Right lobe of liver (tissue), 6 donors: Measurements from ENCODE around the gene CDH4. TPM values are rescaled to one million over a fixed set of nuclear protein-coding genes. Genes with fewer than 3 reads are reported as not detected.

ENCODE experiments used
- ATAC-seq, 4 donors: fragments of 200-7000 bp; cut with Tn5 transposase; one replicate each; pipeline ENCODE4 v1.9.1; 2020; ENCODE audit warnings: mild to moderate bottlenecking in 4 of 4, moderate library complexity in 4 of 4
- DNase-seq, 3 donors: peaks; one replicate each; pipeline ENCODE4 v3.0.0-alpha.2; 2020
- H3K27ac ChIP-seq, 3 donors: fragments of 200-600 bp; one replicate each; pipeline ENCODE4 v1.8.0; 2022
- H3K27me3 ChIP-seq, 2 donors: fragments of 200-600 bp; one replicate each; pipeline ENCODE4 v1.8.0; 2022
- H3K36me3 ChIP-seq, 4 donors: fragments of 200-600 bp; sonication (generic) in 1 of 4; one replicate each; pipeline versions ENCODE4 v1.5.1 to v1.8.0; 2017 to 2022; ENCODE audit warnings: control low read depth in 1 of 4
- H3K4me1 ChIP-seq, 4 donors: fragments of 200-600 bp; sonication (generic) in 1 of 4; one replicate each; pipeline versions ENCODE4 v1.5.1 to v1.8.0; 2017 to 2022; ENCODE audit warnings: control low read depth in 1 of 4
- H3K4me3 ChIP-seq, 3 donors: fragments of 200-600 bp; one replicate each; pipeline ENCODE4 v1.8.0; 2022
- H3K9me3 ChIP-seq, 4 donors: fragments of 200-600 bp; sonication (generic) in 1 of 4; one replicate each; pipeline versions ENCODE4 v1.5.1 to v1.8.0; 2017 to 2022; ENCODE audit warnings: control low read depth in 1 of 4
- CTCF ChIP-seq, 4 donors: fragments of 200-600 bp in 3 of 4; fragments of 450-650 bp in 1 of 4; IDR thresholded peaks; one replicate each; pipeline versions ENCODE4 v1.5.1 to v1.8.0; 2016 to 2022; ENCODE audit warnings: antibody characterized with exemption in 4 of 4, mild to moderate bottlenecking in 2 of 4
- POLR2A ChIP-seq: fragments of 450-650 bp; IDR thresholded peaks from one replicate; pipeline ENCODE4 v1.6.1; 2017; ENCODE audit warnings: antibody characterized with exemption, mild to moderate bottlenecking
- WGBS: methylation state at CpG from one replicate; pipeline ENCODE4 v1.1.6; 2018; ENCODE audit warnings: low coverage, low lambda C conversion rate; ENCODE audit not compliant: insufficient coverage; ENCODE audit errors: missing lambda C conversion rate; 5-methylcytosine and 5-hydroxymethylcytosine counted together
- intact Hi-C, 2 donors: fragments of 100-400 bp; cut with DNase I; formaldehyde crosslinking; loops; one replicate each; pipeline versions ENCODE4 v1.11.2 to v1.14.1; 2022
- total RNA-seq, 6 experiments: library from RNA; depleted of rRNA in 2 of 6; stranded (reverse); fragments of >200 nt in 2 of 6; fragmentation: NEBNext Ultra II Directional in 3 of 6; extraction: Animal tissue kit (Norgen Biotek cat#: 25700) in 3 of 6; gene quantifications; one replicate each; pipeline versions ENCODE4 v1.1.0 to v1.2.4, GENCODE V29; 2016 to 2023
- donor health status: DM: no; HTN: yes; CAD: no.
- donor health status: DM: no; HTN: no; CAD: no.
- donor health status: DM: no; HTN: no; CAD: no.
- donor health status: DM: no; HTN: yes; CAD: no.
- donor health status: DM: no; HTN: yes; CAD: no.

CDH4 gene
- total RNA-seq, 6 experiments from 2014 or later: 0.02 to 0.14 (median 0.09) TPM; not detected in 3

- DNase-seq (no peak), ATAC-seq (no peak)
- Histone ChIP-seq H3K36me3 (no peaks in the 10 kb centered on the region), H3K9me3 (no peaks in the 10 kb centered on the region), H3K27me3 (no peaks in the 10 kb centered on the region), H3K27ac (no peak overlapping the region), H3K4me3 (no peak overlapping the region), H3K4me1 (no peaks in the 10 kb centered on the region)
- TF ChIP-seq POLR2A: no peak
- TF ChIP-seq CTCF (IDR thresholded peaks at IDR 0.05): no peak
- intact Hi-C loops: no loop called here
- 49% methylated on average over 10 of the region's 10 CpGs for WGBS
Observed at GRCh38 chr20:61684583-61685235, 432.6 kb downstream of the CDH4 start.

GRCh38 chr20:61685462-61685861 is 433.4 kb downstream of the CDH4 start:
- TF ChIP-seq CTCF (IDR thresholded peaks at IDR 0.05) (no peak), POLR2A (no peak)
- DNase-seq (no peak), ATAC-seq (no peak)
- H3K4me3 ChIP-seq: no peak overlapping the region
- H3K36me3 ChIP-seq: no peaks in the 10 kb centered on the region
- H3K4me1 ChIP-seq: no peaks in the 10 kb centered on the region
- H3K27me3 ChIP-seq: no peaks in the 10 kb centered on the region
- intact Hi-C loops: no loop called here
- H3K27ac ChIP-seq: no peak overlapping the region
- H3K9me3 ChIP-seq: no peaks in the 10 kb centered on the region
- WGBS: 10% methylated on average over 2 of the region's 14 CpGs

- 78% methylated on average over 21 of the region's 38 CpGs for WGBS
- intact Hi-C loops: no loop called here
- no peak overlapping the region for H3K4me3 ChIP-seq
- no peaks in the 10 kb centered on the region for H3K36me3 ChIP-seq
- no peak for ATAC-seq
- no peaks in the 10 kb centered on the region for H3K9me3 ChIP-seq
- no peak for TF ChIP-seq POLR2A
- TF ChIP-seq CTCF (IDR thresholded peaks at IDR 0.05): no peak
- H3K27ac ChIP-seq: no peak overlapping the region
- no peaks in the 10 kb centered on the region for H3K27me3 ChIP-seq
- DNase-seq: no peak
- no peaks in the 10 kb centered on the region for H3K4me1 ChIP-seq
Observed at GRCh38 chr20:61686051-61686936, 434.2 kb downstream of the CDH4 start.

GRCh38 chr20:61688411-61688810 is 436.4 kb downstream of the CDH4 start:
- ATAC-seq: no peak
- intact Hi-C loops: no loop called here
- H3K27me3 ChIP-seq: no peaks in the 10 kb centered on the region
- 80% methylated on average over 9 of the region's 13 CpGs for WGBS
- no peaks in the 10 kb centered on the region for H3K4me1 ChIP-seq
- H3K4me3 ChIP-seq: no peak overlapping the region
- DNase-seq: no peak
- no peak for TF ChIP-seq POLR2A
- H3K36me3 ChIP-seq: no peaks in the 10 kb centered on the region
- no peak overlapping the region for H3K27ac ChIP-seq
- H3K9me3 ChIP-seq: no peaks in the 10 kb centered on the region

- Histone ChIP-seq H3K36me3 (no peaks in the 10 kb centered on the region), H3K9me3 (no peaks in the 10 kb centered on the region), H3K27me3 (no peaks in the 10 kb centered on the region), H3K27ac (no peak overlapping the region), H3K4me3 (no peak overlapping the region), H3K4me1 (no peaks in the 10 kb centered on the region)
- no peak for TF ChIP-seq CTCF (IDR thresholded peaks at IDR 0.05)
- TF ChIP-seq POLR2A: no peak
- intact Hi-C loops: no loop called here
- ATAC-seq (no peak), DNase-seq (peak in 1 of 3 donors; percentile 19)
- WGBS: no CpG with 5 or more reads among the region's 7 CpGs
Observed at GRCh38 chr20:61690150-61690549, 438.1 kb downstream of the CDH4 start.
